Mammary epithelial cell (primary cell): ENCODE results near the gene CFAP69.

Experiments used
- EZH2 ChIP-seq: IDR thresholded peaks from 2 replicates; pipeline ENCODE4 v1.6.1; 2012; ENCODE audit warnings: low read length, inconsistent platforms, borderline replicate concordance
- TF ChIP-seq, protein P1 (sequence below), 2 donors: IDR thresholded peaks in 1 of 2; conservative IDR thresholded peaks in 1 of 2; 2 replicates each; pipeline ENCODE4 v1.5.1; 2011 to 2012; ENCODE audit warnings: inconsistent platforms in 2 of 2, low read length in 2 of 2, mild to moderate bottlenecking in 2 of 2, control low read depth in 1 of 2, low read depth in 1 of 2; ENCODE audit not compliant: insufficient read depth in 1 of 2; ENCODE audit errors: extremely low read depth in 1 of 2

DNA sequence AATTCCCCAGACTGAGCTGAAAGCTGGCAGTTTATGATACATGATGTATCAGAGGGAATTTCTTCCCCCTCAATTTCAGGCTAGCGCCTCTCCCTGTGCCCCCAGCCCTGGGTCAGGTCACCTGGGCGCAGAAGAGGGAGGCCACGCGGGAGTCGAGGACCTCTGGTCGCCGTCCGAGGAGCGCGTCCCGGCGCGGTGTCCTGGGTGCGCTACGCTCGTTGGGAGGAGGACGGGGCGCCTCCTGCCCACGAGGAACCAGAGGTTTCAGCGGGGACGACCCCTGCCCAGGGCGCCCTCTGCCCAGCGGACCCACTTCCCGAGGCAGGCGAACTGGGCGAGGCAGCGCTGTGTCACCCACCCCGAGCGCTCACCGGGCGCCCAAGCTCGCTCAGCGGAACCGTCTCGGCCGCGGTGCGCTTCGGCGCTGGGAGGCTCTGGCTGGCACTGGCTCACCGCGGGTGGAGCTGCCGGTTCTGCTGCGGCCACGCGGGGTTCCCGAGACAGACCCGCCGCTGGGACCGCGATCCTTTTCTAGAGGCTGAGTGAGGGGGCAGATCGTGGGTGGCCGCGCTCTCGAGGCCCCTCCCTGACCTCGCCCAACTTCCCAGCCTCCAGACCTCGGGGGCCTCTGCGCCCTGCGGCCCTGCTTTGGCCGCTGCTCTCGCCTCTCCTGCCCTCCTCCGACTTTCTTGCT is 76.0 kb downstream of the CFAP69 start, which contains the start of gene FAM237B:
- TF ChIP-seq, protein P1, sequence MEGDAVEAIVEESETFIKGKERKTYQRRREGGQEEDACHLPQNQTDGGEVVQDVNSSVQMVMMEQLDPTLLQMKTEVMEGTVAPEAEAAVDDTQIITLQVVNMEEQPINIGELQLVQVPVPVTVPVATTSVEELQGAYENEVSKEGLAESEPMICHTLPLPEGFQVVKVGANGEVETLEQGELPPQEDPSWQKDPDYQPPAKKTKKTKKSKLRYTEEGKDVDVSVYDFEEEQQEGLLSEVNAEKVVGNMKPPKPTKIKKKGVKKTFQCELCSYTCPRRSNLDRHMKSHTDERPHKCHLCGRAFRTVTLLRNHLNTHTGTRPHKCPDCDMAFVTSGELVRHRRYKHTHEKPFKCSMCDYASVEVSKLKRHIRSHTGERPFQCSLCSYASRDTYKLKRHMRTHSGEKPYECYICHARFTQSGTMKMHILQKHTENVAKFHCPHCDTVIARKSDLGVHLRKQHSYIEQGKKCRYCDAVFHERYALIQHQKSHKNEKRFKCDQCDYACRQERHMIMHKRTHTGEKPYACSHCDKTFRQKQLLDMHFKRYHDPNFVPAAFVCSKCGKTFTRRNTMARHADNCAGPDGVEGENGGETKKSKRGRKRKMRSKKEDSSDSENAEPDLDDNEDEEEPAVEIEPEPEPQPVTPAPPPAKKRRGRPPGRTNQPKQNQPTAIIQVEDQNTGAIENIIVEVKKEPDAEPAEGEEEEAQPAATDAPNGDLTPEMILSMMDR (conservative IDR thresholded peaks at IDR 0.05 in 1 of 2, IDR thresholded peaks at IDR 0.05 in 1 of 2; ENCODE audit: extremely low read depth in 1 of 2, insufficient read depth in 1 of 2, low read depth in 1 of 2, low read length in 2 of 2): no peak
- peak; percentile 48 for TF ChIP-seq EZH2
